HEK293 (cell line): Measurements from ENCODE around the gene SLC19A1.

Experiments used
- CTCF ChIA-PET: fragments of 350-600 bp; formaldehyde crosslinking; extraction: SDS; loops from one replicate; lab custom pipeline; 2021; ENCODE audit warnings: antibody characterized with exemption; lab: Yijun Ruan, JAX
- POLR2A ChIA-PET: fragments of 300-600 bp; formaldehyde crosslinking; extraction: SDS; loops from one replicate; lab custom pipeline; 2020; ENCODE audit warnings: antibody characterized with exemption, inconsistent platforms; lab: Yijun Ruan, JAX
- H3K27ac ChIP-seq: fragments of 200-500 bp; sonication (Bioruptor generic); 2 replicates; pipeline ENCODE4 v1.5.1; 2014; ENCODE audit warnings: low read depth, low read length, control low read depth, inconsistent platforms; ENCODE audit errors: extremely low read depth
- H3K36me3 ChIP-seq, 2 experiments: fragments of 200-500 bp in 1 of 2; sonication (Bioruptor generic) in 1 of 2; 1 replicate in 1 of 2; 2 replicates in 1 of 2; pipeline ENCODE4 v1.5.1; 2014 to 2017; ENCODE audit warnings: inconsistent platforms in 2 of 2, low read length in 2 of 2; ENCODE audit not compliant: control insufficient read depth in 2 of 2, insufficient read depth in 1 of 2
- H3K4me1 ChIP-seq: fragments of 200-500 bp; sonication (Bioruptor generic); 2 replicates; pipeline ENCODE4 v1.5.1; 2014; ENCODE audit warnings: mild to moderate bottlenecking, low read length, inconsistent platforms; ENCODE audit not compliant: control insufficient read depth, insufficient read depth
- H3K4me3 ChIP-seq: 2 replicates; pipeline ENCODE4 v1.5.1; 2011; ENCODE audit warnings: low read depth, mild to moderate bottlenecking, control low read depth, low read length, moderate library complexity
- H3K9me3 ChIP-seq: fragments of 200-500 bp; sonication (Bioruptor generic); 2 replicates; pipeline ENCODE4 v1.5.1; 2014; ENCODE audit warnings: low read depth, low read length, inconsistent platforms; ENCODE audit not compliant: control insufficient read depth, insufficient read depth
- BCL11B ChIP-seq: fragments of 450-650 bp; formaldehyde crosslinking; IDR thresholded peaks from 2 replicates; pipeline ENCODE4 v1.5.1; 2016; ENCODE audit warnings: low read depth, missing biosample characterization, missing genetic modification characterization
- GFI1B ChIP-seq: fragments of 450-650 bp; formaldehyde crosslinking; IDR thresholded peaks from 2 replicates; pipeline ENCODE4 v1.5.1; 2016; ENCODE audit warnings: missing biosample characterization, missing genetic modification characterization
- HOXD13 ChIP-seq: sonication (generic); formaldehyde crosslinking; IDR thresholded peaks from 2 replicates; pipeline ENCODE4 v1.8.0; 2022; ENCODE audit warnings: missing genetic modification reagents, borderline replicate concordance
- KLF1 ChIP-seq: fragments of 450-650 bp; formaldehyde crosslinking; IDR thresholded peaks from 2 replicates; pipeline ENCODE4 v1.5.1; 2016; ENCODE audit warnings: missing biosample characterization, missing genetic modification characterization
- PRDM10 ChIP-seq: fragments of 450-650 bp; formaldehyde crosslinking; IDR thresholded peaks from 2 replicates; pipeline ENCODE4 v1.5.1; 2016; ENCODE audit warnings: missing biosample characterization, missing genetic modification characterization
- PRDM4 ChIP-seq: fragments of 450-650 bp; formaldehyde crosslinking; IDR thresholded peaks from 2 replicates; pipeline ENCODE4 v1.5.1; 2017; ENCODE audit warnings: missing biosample characterization, missing genetic modification characterization
- SP7 ChIP-seq: fragments of 450-650 bp; formaldehyde crosslinking; IDR thresholded peaks from 2 replicates; pipeline ENCODE4 v1.5.1; 2016; ENCODE audit warnings: missing biosample characterization, missing genetic modification characterization
- ZBTB20 ChIP-seq: fragments of 450-650 bp; formaldehyde crosslinking; IDR thresholded peaks from 2 replicates; pipeline ENCODE4 v1.5.1; 2016; ENCODE audit warnings: missing biosample characterization, missing genetic modification characterization
- ZBTB6 ChIP-seq: fragments of 450-650 bp; formaldehyde crosslinking; IDR thresholded peaks from 2 replicates; pipeline ENCODE4 v1.5.1; 2017; ENCODE audit warnings: missing biosample characterization, missing genetic modification characterization
- ZBTB7A ChIP-seq: fragments of 450-650 bp; formaldehyde crosslinking; IDR thresholded peaks from 2 replicates; pipeline ENCODE4 v1.5.1; 2016; ENCODE audit warnings: low read depth, missing biosample characterization, missing genetic modification characterization
- ZFP37 ChIP-seq: fragments of 450-650 bp; formaldehyde crosslinking; IDR thresholded peaks from 2 replicates; pipeline ENCODE4 v1.5.1; 2016; ENCODE audit warnings: missing biosample characterization, missing genetic modification characterization
- ZNF146 ChIP-seq: fragments of 450-650 bp; formaldehyde crosslinking; IDR thresholded peaks from 2 replicates; pipeline ENCODE4 v1.5.1; 2016; ENCODE audit warnings: missing biosample characterization, missing genetic modification characterization
- ZNF350 ChIP-seq: fragments of 450-650 bp; formaldehyde crosslinking; IDR thresholded peaks from 2 replicates; pipeline ENCODE4 v1.5.0; 2017; ENCODE audit warnings: missing biosample characterization, mild to moderate bottlenecking, missing genetic modification characterization
- ZNF366 ChIP-seq: fragments of 450-650 bp; formaldehyde crosslinking; conservative IDR thresholded peaks from 2 replicates; pipeline ENCODE4 v1.5.1; 2016; ENCODE audit warnings: missing biosample characterization, missing genetic modification characterization
- ZNF37A ChIP-seq: fragments of 450-650 bp; IDR thresholded peaks from 2 replicates; pipeline ENCODE4 v1.5.1; 2018; ENCODE audit warnings: missing biosample characterization, missing genetic modification characterization
- ZNF473 ChIP-seq: fragments of 450-650 bp; formaldehyde crosslinking; IDR thresholded peaks from 2 replicates; pipeline ENCODE4 v1.5.1; 2017; ENCODE audit warnings: missing biosample characterization, missing genetic modification characterization
- ZNF555 ChIP-seq: fragments of 450-650 bp; formaldehyde crosslinking; conservative IDR thresholded peaks from 2 replicates; pipeline ENCODE4 v1.5.1; 2017; ENCODE audit warnings: missing biosample characterization, mild to moderate bottlenecking, missing genetic modification characterization, inconsistent platforms
- ZNF639 ChIP-seq: fragments of 450-650 bp; formaldehyde crosslinking; IDR thresholded peaks from 2 replicates; pipeline ENCODE4 v1.5.1; 2016; ENCODE audit warnings: missing biosample characterization, missing genetic modification characterization
- ZNF645 ChIP-seq: fragments of 450-650 bp; formaldehyde crosslinking; IDR thresholded peaks from 2 replicates; pipeline ENCODE4; 2016; ENCODE audit warnings: missing biosample characterization, missing genetic modification characterization
- ZNF692 ChIP-seq: fragments of 450-650 bp; formaldehyde crosslinking; IDR thresholded peaks from 2 replicates; pipeline ENCODE4 v1.5.1; 2016; ENCODE audit warnings: missing biosample characterization, missing genetic modification characterization
- ZSCAN23 ChIP-seq: fragments of 450-650 bp; formaldehyde crosslinking; IDR thresholded peaks from 2 replicates; pipeline ENCODE4 v1.5.1; 2016; ENCODE audit warnings: missing biosample characterization, missing genetic modification characterization
- ZSCAN5A ChIP-seq: fragments of 450-650 bp; formaldehyde crosslinking; IDR thresholded peaks from 2 replicates; pipeline ENCODE4 v1.5.1; 2016; ENCODE audit warnings: missing biosample characterization, missing genetic modification characterization

Gene SLC19A1

GRCh38 chr21:45457161-45457831 lies 84.9 kb downstream of the SLC19A1 start:
- no peak overlapping the region for H3K4me3 ChIP-seq
- peaks cover 0 to 10% of the 10 kb centered on the region in 2 experiments; a peak in 1 of 3 replicates for H3K36me3 ChIP-seq
- H3K27ac ChIP-seq: no peak overlapping the region
- CTCF ChIA-PET: interaction anchor here (1.0 kb wide), 1 partner anchor 21 kb away, joined by 3 read pairs; no protein-coding TSS in a partner anchor
- no peaks in the 10 kb centered on the region for H3K4me1 ChIP-seq
- no peaks in the 10 kb centered on the region; the same call in 1 of the 2 replicates for H3K9me3 ChIP-seq
- no peak for TF ChIP-seq PRDM10
- no peak for TF ChIP-seq ZBTB7A (tag by site-specific recombination)
- TF ChIP-seq HOXD13 (CRISPR knock-in tag): no peak
- no peak for TF ChIP-seq ZNF366
- TF ChIP-seq ZNF639 (tag by site-specific recombination): no peak
- TF ChIP-seq SP7 (tag by site-specific recombination): no peak
- TF ChIP-seq ZNF473 (tag by site-specific recombination): no peak
- TF ChIP-seq PRDM4 (tag by site-specific recombination): no peak
- TF ChIP-seq KLF1: no peak
- no peak for TF ChIP-seq ZBTB20 (tag by site-specific recombination)
- no peak for TF ChIP-seq ZNF146
- no peak for TF ChIP-seq ZNF692
- POLR2A ChIA-PET: no interaction called here

- Histone ChIP-seq H3K4me1 (no peaks in the 10 kb centered on the region), H3K9me3 (no peaks in the 10 kb centered on the region), H3K36me3 (peaks cover 0 to 10% of the 10 kb centered on the region in 2 experiments; a peak in 1 of 3 replicates), H3K4me3 (no peak overlapping the region), H3K27ac (no peak overlapping the region)
- ChIA-PET CTCF (no interaction called here), POLR2A (no interaction called here)
- TF ChIP-seq ZNF645 (tag by site-specific recombination) (no peak), ZSCAN5A (tag by site-specific recombination) (no peak), ZBTB6 (tag by site-specific recombination) (no peak), ZNF37A (tag by site-specific recombination) (no peak), ZNF555 (no peak), ZSCAN23 (tag by site-specific recombination) (no peak), ZNF350 (tag by site-specific recombination) (no peak), ZFP37 (tag by site-specific recombination) (no peak), GFI1B (no peak), BCL11B (no peak)
These were observed 85.6 kb downstream of the SLC19A1 start for GRCh38 chr21:45456584-45457160.
